Left lobe of liver (tissue), 2 donors: ENCODE measurements around the gene FXYD3. TPM values are rescaled to one million over a fixed set of nuclear protein-coding genes. Genes with fewer than 3 reads are reported as not detected.
A peak's percentile ranks its signal among the peaks of the same experiment; 100 is the strongest.

Experiments
- ATAC-seq: fragments of 200-7000 bp; cut with Tn5 transposase; one replicate; pipeline ENCODE4 v1.9.1; 2020; ENCODE audit warnings: mild to moderate bottlenecking, moderate library complexity
- DNase-seq: peaks from one replicate; pipeline ENCODE4 v3.0.0-alpha.2; 2020; ENCODE audit warnings: low spot score
- total RNA-seq: library from RNA; stranded (reverse); gene quantifications from one replicate; pipeline ENCODE4 v1.2.1, GENCODE V29; 2021
- donor health status: DM: no; HTN: no; CAD: no; lungs with moderate emphysema.
- donor health status: DM: no; HTN: yes; CAD: no.

Gene FXYD3
- total RNA-seq, 1 donor from 2014 or later: 1.4 TPM

GRCh38 chr19:35105411-35106290 is 10.0 kb upstream of the FXYD3 start:
- DNase-seq (no peak), ATAC-seq (no peak)

GRCh38 chr19:35106291-35106583 is 9.4 kb upstream of the FXYD3 start:
- ATAC-seq (no peak), DNase-seq (no peak)

GRCh38 chr19:35106898-35107541 is 8.6 kb upstream of the FXYD3 start:
- ATAC-seq (no peak), DNase-seq (no peak)

GRCh38 chr19:35107545-35107944 is 8.1 kb upstream of the FXYD3 start:
- DNase-seq: no peak
- ATAC-seq: no peak

GRCh38 chr19:35108730-35109129 is 6.9 kb upstream of the FXYD3 start:
- no peak for DNase-seq
- ATAC-seq: no peak

GRCh38 chr19:35109395-35110112 is 6.1 kb upstream of the FXYD3 start:
- ATAC-seq (no peak), DNase-seq (no peak)

GRCh38 chr19:35110974-35111373 is 4.6 kb upstream of the FXYD3 start:
- DNase-seq: no peak
- ATAC-seq: no peak

- no peak for DNase-seq
- ATAC-seq: no peak
Measured at GRCh38 chr19:35112995-35113688, 2.5 kb upstream of the FXYD3 start.

- ATAC-seq (peak; percentile 84), DNase-seq (no peak)
Measured at GRCh38 chr19:35114353-35115176, 1.1 kb upstream of the FXYD3 start.

GRCh38 chr19:35116072-35116801 is 614 bp downstream of the FXYD3 start:
- DNase-seq: no peak
- ATAC-seq: no peak

- ATAC-seq (no peak), DNase-seq (no peak)
Measured at GRCh38 chr19:35117116-35117515, 1.5 kb downstream of the FXYD3 start.

- DNase-seq: no peak
- no peak for ATAC-seq
Measured at GRCh38 chr19:35117799-35118198, 2.2 kb downstream of the FXYD3 start.

- ATAC-seq (peak; percentile 5), DNase-seq (no peak)
Measured at GRCh38 chr19:35118268-35119020, 2.8 kb downstream of the FXYD3 start.

- ATAC-seq: no peak
- DNase-seq: no peak
Measured at GRCh38 chr19:35119091-35119490, 3.5 kb downstream of the FXYD3 start.

- DNase-seq (no peak), ATAC-seq (peak; percentile 10)
Measured at GRCh38 chr19:35119578-35120155, 4.0 kb downstream of the FXYD3 start.

- ATAC-seq (no peak), DNase-seq (no peak)
Measured at GRCh38 chr19:35120492-35120891, 4.9 kb downstream of the FXYD3 start.

- DNase-seq (no peak), ATAC-seq (no peak)
Measured at GRCh38 chr19:35120898-35121297, 5.3 kb downstream of the FXYD3 start.

GRCh38 chr19:35122687-35123551 is 7.3 kb downstream of the FXYD3 start:
- DNase-seq (no peak), ATAC-seq (no peak)
